Loucy (cell line): ENCODE results near the gene ARHGAP10.

ENCODE experiments used
- H2AFZ ChIP-seq: fragments of 200-600 bp; sonication (generic); 2 replicates; pipeline ENCODE4 v1.6.0; 2016; ENCODE audit warnings: antibody characterized with exemption, mild to moderate bottlenecking, low read length, moderate library complexity
- H3F3A ChIP-seq: fragments of 200-600 bp; 2 replicates; pipeline ENCODE4 v1.6.0; 2016; ENCODE audit warnings: antibody characterized with exemption, low read depth, mild to moderate bottlenecking
- H3K27me3 ChIP-seq: fragments of 200-600 bp; sonication (generic); 2 replicates; pipeline ENCODE4 v1.6.1; 2014; ENCODE audit warnings: low read length, mild to moderate bottlenecking; ENCODE audit not compliant: insufficient read depth, poor library complexity, severe bottlenecking
- H3K36me3 ChIP-seq: fragments of 200-600 bp; sonication (generic); 2 replicates; pipeline ENCODE4 v1.6.1; 2016; ENCODE audit warnings: low read length; ENCODE audit not compliant: insufficient read depth
- H3K4me1 ChIP-seq: fragments of 200-600 bp; sonication (generic); 2 replicates; pipeline ENCODE4 v1.5.1; 2014; ENCODE audit warnings: low read length, mild to moderate bottlenecking; ENCODE audit not compliant: insufficient read depth, poor library complexity, severe bottlenecking
- H3K4me2 ChIP-seq: fragments of 200-600 bp; sonication (generic); 2 replicates; pipeline ENCODE4 v1.6.0; 2014; ENCODE audit warnings: antibody characterized with exemption, low read length, low read depth, mild to moderate bottlenecking; ENCODE audit not compliant: poor library complexity, severe bottlenecking
- H3K4me3 ChIP-seq: fragments of 200-600 bp; sonication (generic); 2 replicates; pipeline ENCODE4 v1.5.1; 2014; ENCODE audit warnings: low read length, mild to moderate bottlenecking, mixed read lengths; ENCODE audit not compliant: poor library complexity, severe bottlenecking
- H3K79me2 ChIP-seq: fragments of 200-600 bp; sonication (generic); 2 replicates; pipeline ENCODE4 v1.6.1; 2014; ENCODE audit warnings: low read length; ENCODE audit not compliant: insufficient read depth
- H3K9ac ChIP-seq: fragments of 200-600 bp; sonication (generic); 2 replicates; pipeline ENCODE4 v1.6.0; 2014; ENCODE audit warnings: mild to moderate bottlenecking, low read depth, low read length, moderate library complexity; ENCODE audit not compliant: poor library complexity, severe bottlenecking
- H3K9me2 ChIP-seq: fragments of 200-600 bp; sonication (generic); replicated peaks from 2 replicates; pipeline ENCODE4 v1.6.1; 2016; ENCODE audit warnings: low read depth, low read length, mixed read lengths
- H3K9me3 ChIP-seq: fragments of 200-600 bp; sonication (generic); 2 replicates; pipeline ENCODE4 v1.6.1; 2014; ENCODE audit warnings: mild to moderate bottlenecking, antibody characterized with exemption, low read length, low read depth; ENCODE audit not compliant: insufficient read depth
- H4K20me1 ChIP-seq: fragments of 200-600 bp; sonication (generic); 2 replicates; pipeline ENCODE4 v1.6.0; 2014; ENCODE audit warnings: antibody characterized with exemption, low read length, mild to moderate bottlenecking; ENCODE audit not compliant: insufficient read depth, poor library complexity, severe bottlenecking
- CTCF ChIP-seq: fragments of 200-600 bp; sonication (generic); conservative IDR thresholded peaks from 2 replicates; pipeline ENCODE4 v1.5.1; 2014; ENCODE audit warnings: mild to moderate bottlenecking, antibody characterized with exemption, low read length
- EZH2phosphoT487 ChIP-seq: fragments of 200-600 bp; IDR thresholded peaks from 2 replicates; pipeline ENCODE4 v1.6.1; 2018; ENCODE audit warnings: antibody characterized with exemption, mild to moderate bottlenecking, moderate library complexity, borderline replicate concordance

Gene ARHGAP10

GRCh38 chr4:148068065-148068911, 336.4 kb downstream of the ARHGAP10 start:
- TF ChIP-seq CTCF (no peak), EZH2phosphoT487 (no peak)
- Histone ChIP-seq H3K9me3 (no peaks in the 10 kb centered on the region), H3F3A (no peaks in the 10 kb centered on the region), H2AFZ (no peak overlapping the region), H4K20me1 (no peaks in the 10 kb centered on the region), H3K9ac (no peak overlapping the region), H3K4me3 (no peak overlapping the region), H3K4me2 (no peak overlapping the region), H3K27me3 (no peaks in the 10 kb centered on the region), H3K4me1 (no peaks in the 10 kb centered on the region), H3K36me3 (peaks cover 25% of the 10 kb centered on the region; the same call in 1 of the 2 replicates), H3K79me2 (no peaks in the 10 kb centered on the region), H3K9me2 (no peaks in the 10 kb centered on the region)

GRCh38 chr4:148069086-148069894, 337.4 kb downstream of the ARHGAP10 start:
- no peak overlapping the region for H2AFZ ChIP-seq
- no peaks in the 10 kb centered on the region for H3K9me2 ChIP-seq
- H3K4me2 ChIP-seq, result no peak overlapping the region
- H3K9me3 ChIP-seq, result no peaks in the 10 kb centered on the region
- H3K9ac ChIP-seq, result no peak overlapping the region
- no peaks in the 10 kb centered on the region for H3F3A ChIP-seq
- no peaks in the 10 kb centered on the region for H3K79me2 ChIP-seq
- no peak overlapping the region for H3K4me3 ChIP-seq
- peaks cover 34% of the 10 kb centered on the region; the same call in 1 of the 2 replicates for H3K36me3 ChIP-seq
- TF ChIP-seq EZH2phosphoT487, result no peak
- no peaks in the 10 kb centered on the region for H4K20me1 ChIP-seq
- no peaks in the 10 kb centered on the region for H3K27me3 ChIP-seq
- no peaks in the 10 kb centered on the region for H3K4me1 ChIP-seq

GRCh38 chr4:148069895-148070178, 337.9 kb downstream of the ARHGAP10 start:
- H3K27me3 ChIP-seq, result no peaks in the 10 kb centered on the region
- H3K9ac ChIP-seq, result no peak overlapping the region
- no peaks in the 10 kb centered on the region for H3K9me3 ChIP-seq
- H3K4me3 ChIP-seq, result no peak overlapping the region
- H3K4me2 ChIP-seq, result no peak overlapping the region
- H3K36me3 ChIP-seq, result peaks cover 36% of the 10 kb centered on the region; the same call in 1 of the 2 replicates
- H2AFZ ChIP-seq, result no peak overlapping the region
- TF ChIP-seq CTCF, result no peak
- no peak for TF ChIP-seq EZH2phosphoT487
- H3K9me2 ChIP-seq, result no peaks in the 10 kb centered on the region
- no peaks in the 10 kb centered on the region for H3K79me2 ChIP-seq
- no peaks in the 10 kb centered on the region for H3F3A ChIP-seq
- no peaks in the 10 kb centered on the region for H3K4me1 ChIP-seq
- H4K20me1 ChIP-seq, result no peaks in the 10 kb centered on the region
